HFFc6 (cell line): ENCODE data around the gene ADGRE1. TPM values are rescaled to one million over a fixed set of nuclear protein-coding genes. Genes with fewer than 3 reads are reported as not detected.

Source experiments
- DNase-seq: peaks from one replicate; pipeline ENCODE4 v3.0.0-alpha.2; 2018
- H3K27ac Mint-ChIP-seq: 2 replicates; pipeline ENCODE4 v1.8.0; 2020; ENCODE audit warnings: mild to moderate bottlenecking, mixed read lengths
- H3K27me3 Mint-ChIP-seq: 2 replicates; pipeline ENCODE4 v1.8.0; 2021; ENCODE audit warnings: mild to moderate bottlenecking, moderate library complexity, mixed read lengths; ENCODE audit not compliant: insufficient read depth
- H3K36me3 Mint-ChIP-seq: 2 replicates; pipeline ENCODE4 v1.8.0; 2021; ENCODE audit warnings: low read depth, mixed read lengths
- H3K4me1 Mint-ChIP-seq: 2 replicates; pipeline ENCODE4 v1.8.0; 2020; ENCODE audit warnings: low read depth, mixed read lengths
- H3K4me3 Mint-ChIP-seq: 2 replicates; pipeline ENCODE4 v1.8.0; 2020; ENCODE audit warnings: mild to moderate bottlenecking, moderate library complexity, mixed read lengths
- H3K9me3 Mint-ChIP-seq: 2 replicates; pipeline ENCODE4 v1.8.0; 2020; ENCODE audit warnings: mild to moderate bottlenecking, mixed read lengths
- total RNA-seq, 6 experiments: library from RNA; stranded (reverse); fragmentation: NEBNext Ultra II Directional; extraction: Animal tissue kit (Norgen Biotek cat#: 25700); gene quantifications; 2 replicates in 1 of 6; 3 replicates in 5 of 6; pipeline ENCODE4 v1.2.3, GENCODE V29; 2021
- TF ChIP-seq, protein P1 (sequence below): fragments of 200-600 bp; sonication (generic); IDR thresholded peaks from 2 replicates; pipeline ENCODE4 v1.5.0; 2021; ENCODE audit warnings: antibody characterized with exemption, mild to moderate bottlenecking

Gene ADGRE1
- total RNA-seq, 6 experiments from 2014 or later = 0.14 to 0.33 (median 0.23) TPM; not detected in 2

DNA sequence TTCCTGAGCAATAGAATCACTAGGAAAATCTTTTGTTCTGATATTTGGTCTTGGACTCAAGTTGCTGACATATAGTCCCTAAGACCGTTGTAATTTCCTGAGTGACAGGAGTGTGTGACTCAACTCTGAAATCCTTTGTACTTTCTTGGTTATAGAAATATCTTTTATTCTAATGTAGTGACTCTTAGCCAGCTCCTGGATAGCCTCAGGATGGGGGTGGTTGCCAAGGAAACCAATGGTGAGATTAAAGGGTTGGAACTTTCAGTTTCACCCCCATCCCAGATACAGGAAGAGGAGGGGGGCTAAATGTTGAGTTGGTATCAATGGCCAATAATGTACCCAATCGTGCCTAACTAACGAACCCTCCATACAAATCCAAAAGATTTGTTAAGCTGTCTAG is 92.0 kb downstream of the ADGRE1 start:
- Mint-ChIP-seq H3K9me3 (peaks cover 31% of the 10 kb centered on the region), H3K27ac (no peak overlapping the region), H3K4me3 (no peak overlapping the region), H3K4me1 (no peaks in the 10 kb centered on the region), H3K27me3 (no peaks in the 10 kb centered on the region; the same call in 1 of the 2 replicates), H3K36me3 (no peaks in the 10 kb centered on the region; the same call in 1 of the 2 replicates)
- DNase-seq = no peak
- TF ChIP-seq, protein P1, sequence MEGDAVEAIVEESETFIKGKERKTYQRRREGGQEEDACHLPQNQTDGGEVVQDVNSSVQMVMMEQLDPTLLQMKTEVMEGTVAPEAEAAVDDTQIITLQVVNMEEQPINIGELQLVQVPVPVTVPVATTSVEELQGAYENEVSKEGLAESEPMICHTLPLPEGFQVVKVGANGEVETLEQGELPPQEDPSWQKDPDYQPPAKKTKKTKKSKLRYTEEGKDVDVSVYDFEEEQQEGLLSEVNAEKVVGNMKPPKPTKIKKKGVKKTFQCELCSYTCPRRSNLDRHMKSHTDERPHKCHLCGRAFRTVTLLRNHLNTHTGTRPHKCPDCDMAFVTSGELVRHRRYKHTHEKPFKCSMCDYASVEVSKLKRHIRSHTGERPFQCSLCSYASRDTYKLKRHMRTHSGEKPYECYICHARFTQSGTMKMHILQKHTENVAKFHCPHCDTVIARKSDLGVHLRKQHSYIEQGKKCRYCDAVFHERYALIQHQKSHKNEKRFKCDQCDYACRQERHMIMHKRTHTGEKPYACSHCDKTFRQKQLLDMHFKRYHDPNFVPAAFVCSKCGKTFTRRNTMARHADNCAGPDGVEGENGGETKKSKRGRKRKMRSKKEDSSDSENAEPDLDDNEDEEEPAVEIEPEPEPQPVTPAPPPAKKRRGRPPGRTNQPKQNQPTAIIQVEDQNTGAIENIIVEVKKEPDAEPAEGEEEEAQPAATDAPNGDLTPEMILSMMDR = no peak

DNA sequence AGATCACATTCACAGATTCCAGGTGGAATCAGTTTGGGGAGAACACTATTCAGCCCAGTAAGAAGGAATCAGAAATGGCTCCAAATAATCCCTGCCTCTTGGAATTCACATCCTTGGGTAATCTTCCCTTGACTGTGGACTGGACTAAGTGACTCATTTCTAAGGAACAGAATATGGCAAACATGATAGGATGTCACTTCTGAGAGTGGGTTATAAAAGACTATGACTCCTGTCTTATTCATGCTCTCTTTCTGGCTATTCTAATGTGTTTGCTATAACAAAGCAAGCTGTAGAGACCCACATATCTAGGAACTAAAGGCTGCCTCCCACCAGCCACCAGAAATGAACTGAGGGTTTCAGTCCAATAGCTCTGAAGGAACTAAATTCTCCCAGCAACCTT is 96.1 kb downstream of the ADGRE1 start:
- DNase-seq = no peak
- TF ChIP-seq, protein P1 = no peak
- Mint-ChIP-seq H3K27me3 (no peaks in the 10 kb centered on the region; the same call in 1 of the 2 replicates), H3K4me1 (no peaks in the 10 kb centered on the region), H3K36me3 (peaks cover 7% of the 10 kb centered on the region), H3K4me3 (no peak overlapping the region), H3K9me3 (peaks cover 40% of the 10 kb centered on the region), H3K27ac (no peak overlapping the region)

DNA sequence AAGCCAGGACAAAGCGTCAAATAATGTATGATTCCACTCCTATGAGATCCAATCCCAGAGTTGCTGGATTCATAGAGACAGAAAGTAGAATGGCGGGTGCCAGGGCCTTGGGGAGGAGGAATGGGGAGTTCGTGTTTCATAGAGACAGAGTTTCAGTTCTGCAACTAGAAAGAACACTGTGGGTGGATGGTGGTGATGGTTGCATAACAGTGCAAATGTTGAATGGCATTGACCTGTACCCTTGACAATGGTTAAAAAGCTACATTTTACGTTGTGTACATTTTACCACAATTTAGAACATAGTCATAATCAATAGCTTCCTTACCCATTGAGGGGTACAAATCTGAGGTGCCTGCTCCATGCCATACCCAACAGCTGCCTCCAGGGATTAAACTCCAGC is 100.5 kb downstream of the ADGRE1 start:
- no peaks in the 10 kb centered on the region for H3K27me3 Mint-ChIP-seq
- no peak overlapping the region for H3K4me3 Mint-ChIP-seq
- peaks cover 7% of the 10 kb centered on the region for H3K36me3 Mint-ChIP-seq
- TF ChIP-seq, protein P1 = no peak
- DNase-seq = no peak
- H3K9me3 Mint-ChIP-seq = peaks cover 54% of the 10 kb centered on the region
- no peak overlapping the region for H3K27ac Mint-ChIP-seq
- no peaks in the 10 kb centered on the region for H3K4me1 Mint-ChIP-seq

DNA sequence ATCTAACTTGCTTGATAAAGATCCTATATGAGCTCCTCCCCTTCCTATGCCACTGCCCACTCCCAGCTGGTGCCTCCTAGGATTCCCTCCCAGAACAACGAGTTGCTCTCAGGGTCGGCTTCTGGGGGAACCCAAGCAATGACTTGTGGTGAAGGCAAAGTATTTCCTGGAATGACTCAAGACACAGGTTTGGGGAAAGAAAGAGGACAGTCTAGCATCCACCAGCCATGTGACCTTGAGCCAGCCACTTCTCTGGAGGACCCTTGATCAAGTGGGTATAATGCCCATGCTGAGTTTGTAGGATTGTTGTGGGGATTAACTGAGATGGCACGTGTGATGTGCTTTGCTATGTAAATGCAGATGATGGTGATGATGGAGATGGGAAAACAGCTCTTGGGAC is 100.9 kb downstream of the ADGRE1 start:
- no peaks in the 10 kb centered on the region for H3K4me1 Mint-ChIP-seq
- H3K36me3 Mint-ChIP-seq = peaks cover 7% of the 10 kb centered on the region
- no peak overlapping the region for H3K27ac Mint-ChIP-seq
- peaks cover 53% of the 10 kb centered on the region for H3K9me3 Mint-ChIP-seq
- TF ChIP-seq, protein P1 = no peak
- DNase-seq = no peak
- no peak overlapping the region for H3K4me3 Mint-ChIP-seq
- H3K27me3 Mint-ChIP-seq = no peaks in the 10 kb centered on the region

Other genes with a start within 250 kb of the ADGRE1 start
- not detected for gene TNFSF14, start 217.4 kb upstream of the ADGRE1 start, total RNA-seq
- 1 to 10 TPM in 4 of 6 experiments, under 1 TPM in 2; 0.82 to 1.5 (median 1.2) TPM for gene C3, start 166.9 kb upstream of the ADGRE1 start, total RNA-seq
- gene GPR108, start 150.0 kb upstream of the ADGRE1 start, total RNA-seq = 10 to 100 TPM; 52.2 to 60.5 (median 56.4) TPM
- gene TRIP10, start 147.9 kb upstream of the ADGRE1 start, total RNA-seq = 10 to 100 TPM; 46.1 to 53.3 (median 48.8) TPM
- gene SH2D3A, start 120.1 kb upstream of the ADGRE1 start, total RNA-seq = not detected
- not detected for gene VAV1, start 114.9 kb upstream of the ADGRE1 start, total RNA-seq
- gene MBD3L2B, start 133.9 kb downstream of the ADGRE1 start, total RNA-seq = not detected
- gene MBD3L5, start 143.0 kb downstream of the ADGRE1 start, total RNA-seq = not detected
- gene MBD3L4, start 152.6 kb downstream of the ADGRE1 start, total RNA-seq = not detected
- gene MBD3L2, start 161.7 kb downstream of the ADGRE1 start, total RNA-seq = not detected
- gene MBD3L3, start 171.1 kb downstream of the ADGRE1 start, total RNA-seq = not detected
- 1 to 10 TPM; 7.8 to 9.3 (median 8.7) TPM for gene ZNF557, start 182.1 kb downstream of the ADGRE1 start, total RNA-seq